Measurements from ENCODE around the gene CCDC186.

CCDC186 gene

DNA sequence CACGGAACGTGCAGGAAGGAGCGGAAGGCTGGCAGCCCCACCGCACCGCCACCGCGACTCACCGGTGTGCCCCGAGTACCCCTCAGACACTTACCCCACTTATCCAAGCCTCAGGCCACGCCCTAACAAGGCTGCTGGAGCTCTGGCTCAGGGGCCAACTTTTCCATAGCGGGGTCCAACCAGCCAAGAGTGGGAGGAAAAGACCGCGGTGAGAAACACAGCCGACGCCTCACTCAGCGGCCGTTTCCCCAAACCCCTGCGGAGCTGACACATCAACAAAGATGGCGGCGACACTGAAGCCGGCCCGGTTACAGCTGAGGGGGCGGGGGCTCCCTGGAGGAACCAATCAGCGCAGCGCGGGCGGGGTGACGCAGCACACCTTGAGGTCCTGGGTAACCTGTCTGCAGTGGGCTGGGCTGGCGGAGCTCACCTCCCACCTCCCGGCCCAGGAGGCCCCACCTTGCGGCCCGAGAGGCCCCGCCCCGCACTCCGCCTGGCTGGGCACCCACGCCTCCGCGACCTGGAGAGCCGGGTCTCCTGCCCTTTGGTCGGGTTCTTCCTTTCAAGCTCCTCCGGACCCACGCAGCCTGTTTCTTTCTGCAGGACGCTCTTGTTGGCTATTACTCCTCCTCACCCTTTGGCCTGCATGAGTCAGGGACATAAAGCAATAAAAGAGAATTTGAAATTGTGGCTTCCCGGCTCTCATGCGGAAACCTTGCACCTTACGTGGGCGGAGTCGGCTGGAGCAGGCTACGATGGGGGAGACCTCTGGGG lies at the start of gene CCDC186:
Gene CCDC186, minus strand, starts transcription at position 283 of the 774 bp plus-strand sequence. CDS start 10,935 bp downstream, outside the sequence.
- peak; percentile 92 for DNase-seq (ENCODE audit: low read depth, low spot score)
- Histone ChIP-seq H3K4me3 (ENCODE audit: low read length) (peak within 1 kb of the TSS; percentile 67), H3K9me3 (ENCODE audit: control insufficient read depth, insufficient read depth, low read length) (no peaks in the 10 kb centered on the region), H3K27me3 (ENCODE audit: control insufficient read depth, insufficient read depth, low read length) (no peaks in the 10 kb centered on the region), H3K4me1 (ENCODE audit: control insufficient read depth, insufficient read depth, low read length) (0 out of 2 replicates have a peak, but pooled peaks cover 1% of the 10 kb centered on the region), H3K36me3 (ENCODE audit: control insufficient read depth, insufficient read depth, low read length) (no peaks in the 10 kb centered on the region), H3K27ac (ENCODE audit: low read length) (no peak within 1 kb of the TSS)
- no CpG with 5 or more reads among the region's 49 CpGs for WGBS (ENCODE audit: insufficient coverage, insufficient read length)

DNA sequence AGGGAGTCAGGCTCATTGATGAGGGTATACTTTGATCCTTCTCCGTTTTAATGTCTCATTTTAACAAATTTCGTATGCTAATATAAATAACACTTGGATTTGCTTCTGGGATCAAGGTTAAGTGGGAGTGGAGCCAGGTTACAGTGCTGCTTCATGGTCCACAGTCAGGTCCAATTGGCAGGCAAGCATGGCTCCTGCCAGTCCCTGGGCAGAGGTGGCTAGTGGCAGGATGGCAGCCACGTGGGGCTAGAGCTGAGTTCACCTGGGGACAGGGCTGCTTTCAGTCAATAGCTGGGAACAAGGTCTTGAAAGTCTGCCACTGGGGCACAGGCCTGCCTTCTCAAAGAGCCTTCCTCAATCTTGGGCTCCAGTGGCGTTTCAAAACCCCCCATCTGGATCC lies 49.1 kb upstream of the CCDC186 start:
- no peaks in the 10 kb centered on the region for H3K9me3 ChIP-seq (ENCODE audit: control insufficient read depth, insufficient read depth, low read length)
- no peak overlapping the region for H3K4me3 ChIP-seq (ENCODE audit: low read length)
- no peaks in the 10 kb centered on the region for H3K27me3 ChIP-seq (ENCODE audit: control insufficient read depth, insufficient read depth, low read length)
- WGBS (ENCODE audit: insufficient coverage, insufficient read length) = no CpG with 5 or more reads among the region's 4 CpGs
- no peaks in the 10 kb centered on the region for H3K36me3 ChIP-seq (ENCODE audit: control insufficient read depth, insufficient read depth, low read length)
- no peak overlapping the region for H3K27ac ChIP-seq (ENCODE audit: low read length)
- H3K4me1 ChIP-seq (ENCODE audit: control insufficient read depth, insufficient read depth, low read length) = no peaks in the 10 kb centered on the region
- DNase-seq (ENCODE audit: low read depth, low spot score) = no peak

DNA sequence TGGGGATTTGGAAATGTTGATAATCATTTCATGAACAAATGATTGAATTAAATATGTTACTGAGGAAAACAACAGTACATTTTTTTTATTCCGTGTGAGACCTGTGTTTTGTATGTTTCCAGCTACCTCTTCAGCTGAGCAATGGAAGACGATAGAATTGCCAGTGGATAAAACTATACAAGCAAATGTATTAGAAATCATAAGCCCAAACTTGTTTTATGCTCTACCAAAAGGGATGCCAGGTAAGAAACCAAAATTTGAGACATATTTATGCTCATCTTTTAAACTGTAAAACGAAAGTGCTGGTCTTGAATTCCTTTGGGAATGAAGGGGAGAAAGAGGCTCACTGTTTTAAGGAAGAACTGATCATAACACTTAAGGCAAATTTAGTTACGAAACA lies 47.2 kb upstream of the CCDC186 start:
- H3K36me3 ChIP-seq (ENCODE audit: control insufficient read depth, insufficient read depth, low read length) = no peaks in the 10 kb centered on the region
- WGBS (ENCODE audit: insufficient coverage, insufficient read length) = no CpG with 5 or more reads among the region's 4 CpGs

DNA sequence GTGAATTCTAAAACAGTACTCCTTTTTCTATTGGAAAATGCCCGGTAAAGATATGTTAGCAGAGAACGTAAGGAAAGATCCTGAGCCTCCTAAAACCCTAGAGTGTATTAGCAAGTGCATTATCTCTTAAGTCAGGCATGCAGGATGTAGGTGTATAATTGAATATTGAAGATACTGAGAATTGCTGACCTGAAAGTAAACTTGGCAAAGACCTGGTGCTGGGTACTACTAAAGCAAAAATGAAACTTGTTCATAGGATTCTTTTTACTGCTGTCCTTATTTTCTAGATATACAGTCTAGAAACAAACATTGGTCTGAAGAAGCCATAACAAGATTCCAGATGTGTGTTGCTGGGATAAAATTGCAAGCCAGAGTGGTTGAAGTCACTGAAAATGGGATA lies 46.3 kb upstream of the CCDC186 start:
- Histone ChIP-seq H3K4me3 (ENCODE audit: low read length) (no peak overlapping the region), H3K27me3 (ENCODE audit: control insufficient read depth, insufficient read depth, low read length) (no peaks in the 10 kb centered on the region), H3K36me3 (ENCODE audit: control insufficient read depth, insufficient read depth, low read length) (no peaks in the 10 kb centered on the region), H3K27ac (ENCODE audit: low read length) (no peak overlapping the region), H3K4me1 (ENCODE audit: control insufficient read depth, insufficient read depth, low read length) (no peaks in the 10 kb centered on the region), H3K9me3 (ENCODE audit: control insufficient read depth, insufficient read depth, low read length) (no peaks in the 10 kb centered on the region)
- no peak for DNase-seq (ENCODE audit: low read depth, low spot score)
- WGBS (ENCODE audit: insufficient coverage, insufficient read length) = no CpG with 5 or more reads among the region's 2 CpGs

More for the DNA sequence above, 47.2 kb upstream of the CCDC186 start:
- Histone ChIP-seq H3K27me3 (ENCODE audit: control insufficient read depth, insufficient read depth, low read length) (no peaks in the 10 kb centered on the region), H3K4me1 (ENCODE audit: control insufficient read depth, insufficient read depth, low read length) (no peaks in the 10 kb centered on the region), H3K27ac (ENCODE audit: low read length) (no peak overlapping the region), H3K4me3 (ENCODE audit: low read length) (no peak overlapping the region), H3K9me3 (ENCODE audit: control insufficient read depth, insufficient read depth, low read length) (no peaks in the 10 kb centered on the region)
- DNase-seq (ENCODE audit: low read depth, low spot score) = no peak

DNA sequence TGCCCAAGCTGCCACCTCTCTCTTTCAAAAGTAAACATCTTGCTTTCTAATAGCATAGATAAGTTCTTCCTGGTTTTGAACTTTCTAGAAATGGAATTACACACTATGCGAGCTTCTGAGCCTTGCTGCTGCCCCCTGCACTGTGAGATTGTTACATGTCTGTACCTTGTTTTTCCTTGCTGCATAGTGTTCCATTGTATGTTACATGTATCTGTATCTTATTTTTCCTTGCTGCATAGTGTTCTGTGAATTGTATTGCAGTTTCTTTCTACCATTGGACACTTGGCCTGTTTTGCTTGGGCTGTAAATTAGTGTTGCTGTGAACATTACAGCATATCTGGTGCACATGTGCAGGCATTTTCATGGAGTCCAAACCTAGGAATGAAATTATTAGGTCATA lies 41.0 kb upstream of the CCDC186 start:
- no peaks in the 10 kb centered on the region for H3K27me3 ChIP-seq (ENCODE audit: control insufficient read depth, insufficient read depth, low read length)
- WGBS (ENCODE audit: insufficient coverage, insufficient read length) = no CpG with 5 or more reads among the region's 1 CpG

DNA sequence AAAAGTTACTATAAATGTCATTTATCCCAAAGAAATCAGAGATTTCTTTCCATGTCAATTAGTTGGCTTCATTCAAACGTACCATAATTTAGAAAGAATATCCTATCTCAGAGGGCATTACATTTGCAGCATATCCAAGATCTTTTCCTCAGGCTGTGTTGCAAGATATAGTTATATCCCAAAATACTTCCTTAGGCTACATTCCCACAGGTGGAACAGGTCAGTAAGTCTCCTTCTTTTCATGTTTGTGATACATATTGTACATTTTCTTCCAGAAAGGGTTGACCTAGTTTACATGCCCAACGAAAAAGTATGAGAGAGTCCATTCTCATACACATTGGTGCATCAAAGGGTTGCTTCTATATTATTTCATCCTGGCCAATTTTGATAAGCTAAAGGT lies 38.1 kb upstream of the CCDC186 start:
- no peaks in the 10 kb centered on the region for H3K27me3 ChIP-seq (ENCODE audit: control insufficient read depth, insufficient read depth, low read length)
- H3K27ac ChIP-seq (ENCODE audit: low read length) = no peak overlapping the region
- no peaks in the 10 kb centered on the region for H3K9me3 ChIP-seq (ENCODE audit: control insufficient read depth, insufficient read depth, low read length)
- no peak for DNase-seq (ENCODE audit: low read depth, low spot score)
- H3K36me3 ChIP-seq (ENCODE audit: control insufficient read depth, insufficient read depth, low read length) = no peaks in the 10 kb centered on the region
- no peak overlapping the region for H3K4me3 ChIP-seq (ENCODE audit: low read length)
- no peaks in the 10 kb centered on the region for H3K4me1 ChIP-seq (ENCODE audit: control insufficient read depth, insufficient read depth, low read length)
- WGBS (ENCODE audit: insufficient coverage, insufficient read length) = no CpG with 5 or more reads among the region's 2 CpGs

More for the DNA sequence above, 41.0 kb upstream of the CCDC186 start:
- Histone ChIP-seq H3K27ac (ENCODE audit: low read length) (no peak overlapping the region), H3K4me1 (ENCODE audit: control insufficient read depth, insufficient read depth, low read length) (no peaks in the 10 kb centered on the region), H3K9me3 (ENCODE audit: control insufficient read depth, insufficient read depth, low read length) (no peaks in the 10 kb centered on the region), H3K4me3 (ENCODE audit: low read length) (no peak overlapping the region), H3K36me3 (ENCODE audit: control insufficient read depth, insufficient read depth, low read length) (no peaks in the 10 kb centered on the region)
- no peak for DNase-seq (ENCODE audit: low read depth, low spot score)

DNA sequence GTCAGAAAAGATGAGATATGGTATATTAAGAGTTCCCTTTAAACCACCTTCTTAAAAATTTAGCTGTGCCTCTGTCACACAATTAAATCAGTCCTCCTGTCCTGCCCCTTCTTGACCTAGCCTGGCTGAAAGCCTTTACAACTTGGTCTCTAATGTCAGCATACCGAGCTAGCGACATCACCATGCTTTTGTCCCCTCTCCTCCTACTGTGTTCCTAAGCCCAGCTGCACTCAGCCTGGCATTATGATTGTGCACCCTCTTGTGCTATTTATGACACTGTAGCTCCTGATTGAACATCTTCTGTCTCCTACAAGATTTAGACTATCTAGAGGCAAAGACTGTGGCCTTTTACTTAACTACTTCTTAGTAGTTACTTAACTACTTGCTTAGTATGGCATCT lies 34.3 kb upstream of the CCDC186 start:
- Histone ChIP-seq H3K9me3 (ENCODE audit: control insufficient read depth, insufficient read depth, low read length) (no peaks in the 10 kb centered on the region), H3K36me3 (ENCODE audit: control insufficient read depth, insufficient read depth, low read length) (no peaks in the 10 kb centered on the region), H3K27ac (ENCODE audit: low read length) (no peak overlapping the region), H3K4me1 (ENCODE audit: control insufficient read depth, insufficient read depth, low read length) (no peaks in the 10 kb centered on the region), H3K4me3 (ENCODE audit: low read length) (no peak overlapping the region), H3K27me3 (ENCODE audit: control insufficient read depth, insufficient read depth, low read length) (no peaks in the 10 kb centered on the region)
- DNase-seq (ENCODE audit: low read depth, low spot score) = peak; percentile 9
- no CpG with 5 or more reads among the region's 2 CpGs for WGBS (ENCODE audit: insufficient coverage, insufficient read length)

DNA sequence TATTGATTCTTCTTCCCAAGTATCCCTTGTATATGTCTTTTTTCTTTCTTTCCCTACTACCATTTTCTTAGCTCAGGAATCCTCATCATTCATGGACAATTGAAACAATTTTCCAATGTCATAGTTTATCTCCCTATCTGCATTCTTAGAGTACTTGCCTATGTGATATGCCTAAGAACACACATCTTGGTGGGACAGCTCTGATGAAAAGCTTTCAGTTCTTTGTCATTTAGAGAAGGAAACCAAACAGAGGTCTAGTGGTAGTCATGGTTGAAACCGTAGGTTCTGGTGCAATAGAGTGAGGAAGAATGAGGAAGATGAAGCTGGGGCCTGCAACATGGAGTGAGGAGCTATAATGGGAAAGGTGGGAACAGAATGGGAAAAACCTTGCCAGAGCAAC lies 33.3 kb upstream of the CCDC186 start:
- H3K27ac ChIP-seq (ENCODE audit: low read length) = no peak overlapping the region
- no peak for DNase-seq (ENCODE audit: low read depth, low spot score)
- H3K36me3 ChIP-seq (ENCODE audit: control insufficient read depth, insufficient read depth, low read length) = no peaks in the 10 kb centered on the region
- H3K4me3 ChIP-seq (ENCODE audit: low read length) = no peak overlapping the region
- no CpG with 5 or more reads among the region's 1 CpG for WGBS (ENCODE audit: insufficient coverage, insufficient read length)
- no peaks in the 10 kb centered on the region for H3K27me3 ChIP-seq (ENCODE audit: control insufficient read depth, insufficient read depth, low read length)
- no peaks in the 10 kb centered on the region for H3K4me1 ChIP-seq (ENCODE audit: control insufficient read depth, insufficient read depth, low read length)
- no peaks in the 10 kb centered on the region for H3K9me3 ChIP-seq (ENCODE audit: control insufficient read depth, insufficient read depth, low read length)

DNA sequence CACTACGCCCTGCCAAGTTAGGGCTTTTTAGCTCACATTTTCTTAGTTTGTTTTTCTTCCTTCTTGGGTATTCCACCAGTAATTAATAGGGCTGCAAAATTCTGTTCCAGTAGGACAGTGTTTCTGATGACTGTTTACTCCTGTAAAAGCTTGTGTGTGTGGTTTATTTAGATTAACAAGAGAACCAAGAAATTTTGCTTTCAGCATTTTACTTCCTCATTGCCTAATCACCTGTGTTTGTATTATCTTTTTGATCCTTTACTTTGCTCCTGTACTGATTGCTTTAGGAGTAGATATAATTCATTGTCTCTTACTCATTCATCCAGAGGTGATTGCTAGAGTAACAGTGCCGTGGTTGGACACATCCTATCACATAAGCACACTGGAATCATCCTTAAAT lies 32.9 kb upstream of the CCDC186 start:
- H3K36me3 ChIP-seq (ENCODE audit: control insufficient read depth, insufficient read depth, low read length) = no peaks in the 10 kb centered on the region
- H3K4me1 ChIP-seq (ENCODE audit: control insufficient read depth, insufficient read depth, low read length) = no peaks in the 10 kb centered on the region
- H3K4me3 ChIP-seq (ENCODE audit: low read length) = no peak overlapping the region
- no peaks in the 10 kb centered on the region for H3K27me3 ChIP-seq (ENCODE audit: control insufficient read depth, insufficient read depth, low read length)
- no peak overlapping the region for H3K27ac ChIP-seq (ENCODE audit: low read length)
- no CpG with 5 or more reads among the region's 2 CpGs for WGBS (ENCODE audit: insufficient coverage, insufficient read length)
- no peak for DNase-seq (ENCODE audit: low read depth, low spot score)
- no peaks in the 10 kb centered on the region for H3K9me3 ChIP-seq (ENCODE audit: control insufficient read depth, insufficient read depth, low read length)

DNA sequence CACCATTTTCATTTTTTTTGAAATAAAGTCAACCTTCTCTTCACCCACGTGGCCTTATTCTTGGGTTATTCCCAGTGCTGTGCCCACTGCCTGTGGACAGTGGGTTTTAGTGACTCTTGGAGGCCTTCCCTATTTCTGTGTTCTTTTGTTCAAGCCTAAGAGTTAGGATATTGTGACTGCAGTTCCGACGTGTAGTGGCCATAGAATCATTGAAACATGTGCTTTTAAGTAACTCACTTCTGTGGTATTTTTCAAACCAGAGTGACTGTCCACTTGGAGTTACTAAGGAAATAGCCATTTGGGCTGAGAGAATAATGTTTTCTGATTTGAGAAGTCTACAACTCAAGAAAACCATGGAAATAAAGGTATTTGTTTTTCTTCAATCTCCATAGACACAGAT lies 28.8 kb upstream of the CCDC186 start:
- H3K4me3 ChIP-seq (ENCODE audit: low read length) = no peak overlapping the region
- DNase-seq (ENCODE audit: low read depth, low spot score) = no peak
- WGBS (ENCODE audit: insufficient coverage, insufficient read length) = no CpG with 5 or more reads among the region's 3 CpGs
- H3K27me3 ChIP-seq (ENCODE audit: control insufficient read depth, insufficient read depth, low read length) = no peaks in the 10 kb centered on the region
- no peaks in the 10 kb centered on the region for H3K36me3 ChIP-seq (ENCODE audit: control insufficient read depth, insufficient read depth, low read length)
- no peaks in the 10 kb centered on the region for H3K9me3 ChIP-seq (ENCODE audit: control insufficient read depth, insufficient read depth, low read length)
- no peaks in the 10 kb centered on the region for H3K4me1 ChIP-seq (ENCODE audit: control insufficient read depth, insufficient read depth, low read length)
- H3K27ac ChIP-seq (ENCODE audit: low read length) = no peak overlapping the region

DNA sequence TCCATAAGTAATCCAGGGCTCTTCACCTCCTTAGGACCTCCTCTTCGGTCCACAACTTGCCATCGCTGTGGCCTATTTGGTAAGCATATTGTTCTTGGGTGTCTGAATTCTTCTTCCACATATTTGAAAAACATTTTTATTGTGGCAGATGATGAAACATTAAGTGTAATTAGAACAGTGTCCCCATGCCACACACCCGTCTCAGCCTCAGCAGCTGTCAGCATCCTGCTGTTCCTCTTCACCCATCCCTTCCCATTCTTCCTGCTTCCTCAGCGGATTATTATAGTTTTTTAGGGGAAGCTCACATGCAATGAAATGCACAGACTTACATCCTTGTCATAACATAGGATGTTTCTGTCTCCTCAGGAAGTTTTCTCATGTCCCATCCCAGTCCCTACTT lies 25.2 kb upstream of the CCDC186 start:
- Histone ChIP-seq H3K27me3 (ENCODE audit: control insufficient read depth, insufficient read depth, low read length) (no peaks in the 10 kb centered on the region), H3K27ac (ENCODE audit: low read length) (no peak overlapping the region), H3K4me1 (ENCODE audit: control insufficient read depth, insufficient read depth, low read length) (no peaks in the 10 kb centered on the region), H3K4me3 (ENCODE audit: low read length) (no peak overlapping the region), H3K9me3 (ENCODE audit: control insufficient read depth, insufficient read depth, low read length) (no peaks in the 10 kb centered on the region), H3K36me3 (ENCODE audit: control insufficient read depth, insufficient read depth, low read length) (no peaks in the 10 kb centered on the region)
- no peak for DNase-seq (ENCODE audit: low read depth, low spot score)
- no CpG with 5 or more reads among the region's 4 CpGs for whole genome bisulfite sequencing (ENCODE audit: insufficient coverage, insufficient read length)
